HG02973 (cell line): ENCODE data around the gene MGAT1.

Source experiments
- ATAC-seq: cut with Tn5 transposase; IDR thresholded peaks from one replicate; pipeline ENCODE4 v1.9.1; 2021; ENCODE audit warnings: moderate library complexity; ENCODE audit not compliant: unreplicated experiment

MGAT1 gene

DNA sequence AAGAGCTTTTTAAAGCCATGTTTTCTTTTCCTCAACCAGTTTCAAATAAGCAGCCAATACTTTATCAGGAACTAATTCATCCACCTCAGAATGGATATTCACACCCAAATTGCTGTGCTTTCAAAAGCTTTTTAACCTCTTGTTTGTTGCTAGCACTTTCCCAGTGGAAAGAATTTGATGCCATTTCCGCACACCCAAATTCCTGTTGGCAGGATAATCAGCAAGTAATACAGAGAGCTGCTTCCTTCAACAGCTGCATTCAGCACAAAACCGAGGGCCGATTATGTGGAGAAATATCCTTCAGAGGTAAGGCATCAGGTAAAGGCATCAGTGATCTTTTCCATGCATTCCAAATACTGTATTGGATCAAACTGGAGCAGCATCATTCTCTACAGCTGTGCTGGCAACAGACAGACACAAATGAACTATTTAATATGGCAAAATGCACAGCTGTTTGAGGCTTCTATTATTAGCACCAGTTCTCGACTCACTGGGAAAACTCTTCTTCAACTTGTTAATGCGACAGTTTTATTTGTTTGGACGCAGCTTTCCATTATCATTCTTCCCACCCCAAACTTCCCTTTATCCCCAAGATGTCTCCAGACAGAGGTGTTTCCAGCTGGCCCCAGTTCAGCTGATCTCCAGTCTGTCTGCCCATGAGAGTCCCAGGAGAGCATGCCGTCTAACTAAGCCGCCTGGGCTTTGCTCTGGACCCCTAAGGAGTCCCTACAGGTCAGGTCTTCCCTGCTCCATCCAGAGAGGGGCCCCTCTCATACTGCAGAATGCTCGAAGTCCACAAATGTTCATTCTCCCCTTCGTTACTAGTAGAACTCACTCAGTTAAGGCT lies 22.2 kb upstream of the MGAT1 start:
- no peak for ATAC-seq

DNA sequence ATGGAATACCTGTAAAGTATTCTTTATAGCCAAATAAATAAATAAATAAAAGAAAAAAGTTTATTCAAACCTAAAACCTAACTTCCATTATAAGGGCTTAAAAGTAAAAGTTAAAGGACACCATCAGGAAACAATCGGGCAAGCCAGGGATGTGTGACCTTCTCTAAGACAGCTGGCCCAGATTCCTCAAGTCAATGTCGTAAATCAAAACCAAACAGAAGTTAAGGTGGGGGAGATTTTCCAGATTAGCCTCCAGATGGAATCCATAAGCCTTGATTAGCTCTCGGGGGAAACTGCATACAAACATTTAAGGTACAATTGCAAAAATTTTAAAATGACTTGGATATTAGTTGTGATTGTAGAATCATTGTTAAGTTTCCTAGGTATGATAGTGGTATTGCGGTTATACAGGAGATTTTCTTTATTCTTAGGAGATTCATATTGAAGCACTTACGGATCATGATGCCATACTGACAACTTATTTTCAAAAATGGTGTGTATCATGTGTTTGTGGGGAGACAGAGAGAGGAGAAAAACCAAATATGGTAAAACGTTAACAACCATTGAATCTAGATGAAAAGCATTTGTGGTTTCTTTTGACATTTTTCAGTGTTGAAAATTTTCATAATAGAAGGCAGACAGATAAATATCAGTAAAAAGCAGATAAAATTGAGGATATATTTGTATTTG lies 21.5 kb upstream of the MGAT1 start:
- ATAC-seq = no peak

DNA sequence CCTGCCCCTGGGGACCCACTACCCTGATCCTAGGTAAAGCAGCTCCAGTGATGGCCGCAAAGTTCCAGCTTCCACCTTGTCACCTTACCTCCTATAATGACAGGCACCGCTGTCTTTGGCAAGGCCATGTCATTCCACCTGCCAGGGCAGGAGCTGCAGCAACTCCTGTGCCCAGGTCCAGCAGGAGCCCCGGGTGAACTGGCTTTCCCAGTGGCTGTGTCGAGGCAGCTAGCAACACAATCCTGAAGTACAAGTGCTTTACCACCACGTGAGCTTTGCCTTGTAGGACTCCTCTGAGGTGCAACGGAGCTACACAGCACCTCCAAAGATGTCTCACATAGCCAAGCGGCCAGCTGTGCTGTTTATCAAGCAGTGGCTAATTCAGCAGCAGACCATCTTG lies 20.7 kb upstream of the MGAT1 start:
- ATAC-seq = no peak

DNA sequence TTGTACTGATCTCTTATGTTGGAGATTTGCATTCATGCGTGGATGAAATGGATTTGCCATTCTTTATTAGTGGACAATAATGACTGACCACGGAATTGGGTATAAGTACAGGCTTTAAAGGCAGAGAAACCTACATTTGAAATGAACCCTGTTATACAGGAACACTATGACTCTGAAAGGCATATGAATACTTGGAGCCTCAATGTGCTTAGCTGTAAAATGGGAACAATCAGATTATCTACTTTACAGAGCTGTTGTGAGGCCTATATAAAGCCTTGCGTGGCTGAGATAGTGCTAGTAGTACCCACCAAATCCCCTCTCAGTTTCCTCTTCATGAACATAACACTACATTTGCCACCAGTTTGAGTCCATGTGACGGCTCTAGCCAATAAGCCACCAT lies 18.9 kb upstream of the MGAT1 start:
- ATAC-seq = no peak

DNA sequence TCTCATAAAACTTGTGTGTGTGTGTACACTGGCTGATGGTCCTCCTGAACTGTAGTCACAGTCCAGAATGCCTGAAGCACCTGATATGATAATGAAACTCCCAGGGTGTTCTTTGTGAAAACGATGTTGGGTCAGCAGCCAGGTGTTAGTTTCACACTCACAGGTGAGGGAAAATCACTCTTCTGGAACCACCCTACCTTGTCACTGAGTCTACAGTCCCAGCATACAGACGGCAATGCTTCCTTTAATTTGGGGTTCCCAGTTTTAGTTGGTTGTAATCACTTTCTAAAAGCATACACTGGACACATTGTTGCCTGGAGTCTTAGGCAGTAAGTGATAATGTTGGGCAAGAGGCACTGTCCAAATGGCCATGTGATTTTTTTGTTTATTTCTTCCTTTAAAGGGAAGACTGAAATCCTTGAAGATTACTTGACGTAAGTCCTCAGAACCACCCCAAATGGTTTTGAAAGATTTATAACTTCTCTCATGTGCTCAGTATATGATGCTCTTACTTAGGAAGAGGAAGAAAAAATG lies 18.2 kb upstream of the MGAT1 start:
- peak; percentile 67 for ATAC-seq

DNA sequence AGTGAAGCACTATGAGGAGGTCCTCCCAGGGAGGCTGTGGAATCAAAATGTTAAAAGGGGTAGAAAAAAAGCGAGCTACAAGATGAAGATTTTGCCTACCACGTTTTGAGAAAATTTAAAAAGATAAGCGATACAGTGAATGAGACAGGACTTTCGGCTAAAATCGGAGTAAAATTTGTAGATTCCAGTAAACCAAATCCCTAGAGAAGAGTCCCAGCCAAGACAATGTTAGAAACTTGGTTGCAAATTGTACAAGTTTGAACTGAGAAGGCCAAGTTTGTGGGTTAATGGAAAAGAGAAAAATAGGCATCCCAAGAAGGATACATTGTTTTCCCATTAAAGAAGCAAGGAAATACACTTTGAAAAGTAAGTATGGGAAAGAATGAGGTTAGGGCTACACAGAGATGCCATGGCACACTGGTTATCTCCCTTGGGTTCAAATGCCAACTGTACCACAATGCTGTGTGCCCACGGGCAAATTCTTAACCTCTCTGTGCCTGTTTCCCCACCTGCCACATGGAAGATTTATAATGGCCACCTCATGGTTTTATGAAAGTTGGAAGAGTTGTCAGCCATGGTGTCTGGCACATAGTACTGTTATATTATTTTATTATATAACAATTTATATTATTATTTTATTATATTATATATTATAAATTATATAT lies 16.2 kb upstream of the MGAT1 start:
- no peak for ATAC-seq

DNA sequence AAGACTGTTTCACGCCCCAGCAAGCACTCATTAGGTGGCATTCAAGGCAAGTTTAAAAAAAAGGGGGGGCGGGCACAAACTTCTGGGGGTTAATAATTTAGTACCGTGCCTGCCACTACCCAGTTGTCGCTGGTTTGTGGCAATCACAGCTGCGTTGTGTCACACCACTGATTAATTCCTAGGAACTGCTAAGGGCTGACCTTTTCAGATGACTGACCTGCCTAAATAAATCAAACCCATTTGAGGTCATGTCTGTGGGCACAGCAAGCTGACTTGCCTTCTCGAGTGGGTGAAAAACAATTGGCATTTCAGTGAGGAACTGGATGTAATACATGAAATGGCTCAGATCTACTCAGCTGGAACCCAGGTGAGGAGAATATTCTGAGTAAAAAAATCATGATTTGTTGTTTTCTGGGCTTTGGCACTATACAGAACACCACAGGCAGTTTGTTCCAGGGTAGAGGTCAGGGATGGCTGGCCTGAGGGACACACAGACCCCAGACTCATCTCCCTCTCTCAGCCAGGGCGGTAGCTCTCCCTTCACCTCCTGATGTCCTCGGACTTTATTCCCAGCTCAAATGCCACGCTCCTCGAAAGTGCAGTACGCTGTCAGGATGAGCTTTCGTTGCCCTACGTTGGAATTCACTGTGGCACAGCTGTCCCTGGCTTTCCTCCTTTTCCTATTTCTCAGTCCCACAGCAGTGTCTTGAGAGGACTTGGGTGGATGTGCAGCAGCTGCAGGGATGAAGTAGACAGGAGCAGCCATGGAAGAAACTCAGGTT lies 15.5 kb upstream of the MGAT1 start:
- no peak for ATAC-seq

DNA sequence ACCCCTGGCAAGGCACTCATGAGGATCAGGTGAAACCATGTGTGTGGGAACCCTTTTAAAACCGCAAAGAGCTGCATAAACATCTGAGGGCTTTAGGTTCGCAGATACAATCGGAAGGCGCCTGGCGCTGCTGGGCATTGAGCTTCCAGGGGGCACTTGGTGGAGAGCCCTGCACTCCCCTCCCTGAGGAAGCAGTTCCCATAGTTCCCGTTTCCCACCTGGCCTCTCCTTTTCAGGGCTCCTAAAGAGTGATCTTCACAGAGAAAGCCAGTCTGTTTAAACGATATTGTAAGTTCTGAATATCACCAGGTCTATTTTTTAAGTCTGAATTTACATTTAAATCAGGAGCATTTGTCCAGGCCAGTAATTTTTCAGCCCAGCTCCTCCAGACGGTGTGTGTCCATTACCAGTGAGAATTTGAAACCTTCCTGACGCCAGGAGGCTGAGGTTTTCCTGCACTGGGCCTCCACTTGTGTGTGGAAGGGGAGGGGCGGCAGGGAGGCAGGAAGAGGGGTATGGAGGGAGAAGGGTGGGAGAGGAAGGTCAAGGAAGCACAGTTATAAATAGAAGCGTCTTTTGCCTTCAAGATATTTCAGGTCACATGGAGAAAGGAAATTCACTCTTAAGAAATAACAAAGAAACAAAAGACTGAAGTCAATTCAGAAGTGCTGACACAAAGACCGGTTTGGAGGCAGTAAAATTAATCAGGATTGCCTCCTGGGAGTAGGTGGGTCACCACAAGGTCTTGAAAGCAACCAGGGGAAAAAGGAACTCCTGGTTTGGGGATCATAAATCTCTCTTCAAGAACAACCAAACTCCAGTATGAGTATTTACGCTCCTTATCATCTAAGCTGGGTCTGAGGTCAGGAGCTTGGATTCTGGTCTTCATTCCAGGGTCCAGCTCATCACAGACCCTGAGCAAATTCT lies 14.3 kb upstream of the MGAT1 start:
- ATAC-seq = peak; percentile 33

DNA sequence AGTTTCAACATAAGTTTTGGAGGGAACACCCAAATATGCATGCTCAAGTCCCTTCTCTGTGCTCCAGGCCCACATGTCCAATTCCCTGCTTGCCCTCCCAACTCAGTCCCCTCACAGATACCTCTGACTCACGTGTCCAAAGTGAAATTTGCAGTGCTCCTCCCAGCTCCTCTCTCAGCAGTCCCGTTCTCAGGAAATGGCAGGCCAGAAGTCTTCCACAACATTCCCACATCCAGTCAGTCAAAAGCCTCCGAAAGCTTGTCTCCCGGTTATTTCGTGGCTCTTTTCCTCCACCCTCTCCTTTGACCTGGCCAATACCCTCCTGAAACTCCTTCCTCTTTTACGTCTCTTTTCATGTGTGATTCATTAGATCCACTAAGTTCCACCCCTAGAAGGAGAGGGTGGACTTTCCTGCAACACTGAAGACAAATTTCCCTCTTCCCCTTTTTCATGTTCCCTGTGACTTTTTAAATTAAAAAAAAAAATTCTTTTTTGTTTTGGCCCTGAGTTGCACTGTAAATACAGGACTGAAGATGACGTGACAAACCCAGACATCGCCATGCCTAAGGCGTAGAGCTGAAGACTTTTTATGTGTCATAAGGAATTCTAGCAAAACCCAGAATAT lies 12.8 kb upstream of the MGAT1 start:
- no peak for ATAC-seq

DNA sequence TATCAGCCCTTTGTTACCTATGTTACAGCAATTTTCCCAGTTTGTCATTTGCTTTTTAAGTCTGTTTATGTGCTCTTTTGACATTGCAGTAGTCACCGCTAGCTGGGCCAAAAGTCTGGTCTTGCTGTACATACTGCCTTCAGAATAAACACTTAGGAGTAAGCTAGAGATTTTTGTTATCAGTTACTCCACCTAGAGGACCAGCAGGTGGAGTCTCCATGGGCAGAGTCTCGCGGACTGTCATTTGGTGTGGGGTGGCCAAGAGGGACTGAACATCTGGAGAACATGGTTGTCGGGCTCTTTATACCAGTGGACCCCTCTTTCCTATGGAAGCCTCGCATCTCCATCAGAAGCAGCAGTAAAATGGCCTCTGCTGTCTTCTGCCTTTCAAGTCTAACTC lies 10.8 kb upstream of the MGAT1 start:
- ATAC-seq = no peak

DNA sequence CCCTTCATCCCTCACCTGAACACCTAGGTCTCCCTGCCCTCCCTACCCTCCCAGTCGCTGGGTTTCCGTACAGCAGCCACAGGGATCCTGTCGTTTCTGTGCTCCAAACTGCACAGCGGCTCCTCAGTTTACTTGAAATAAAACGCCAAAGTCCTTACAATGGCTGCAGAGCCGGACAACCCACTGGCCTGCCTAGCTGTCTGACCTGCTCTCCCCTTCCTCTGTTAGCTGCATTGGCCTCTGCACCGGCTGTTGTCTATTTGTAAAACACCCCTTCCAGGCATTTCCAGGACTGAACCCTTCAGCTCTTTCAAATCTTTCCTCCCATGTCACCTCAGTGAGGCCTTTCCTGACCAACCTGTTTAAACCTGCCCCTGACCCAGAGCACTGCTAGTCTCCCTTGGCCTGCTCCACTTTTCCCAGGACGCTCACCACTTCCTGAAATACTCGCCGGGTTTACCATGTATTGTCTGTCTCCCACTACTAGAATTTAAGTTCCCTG lies 9.1 kb upstream of the MGAT1 start:
- ATAC-seq = no peak

DNA sequence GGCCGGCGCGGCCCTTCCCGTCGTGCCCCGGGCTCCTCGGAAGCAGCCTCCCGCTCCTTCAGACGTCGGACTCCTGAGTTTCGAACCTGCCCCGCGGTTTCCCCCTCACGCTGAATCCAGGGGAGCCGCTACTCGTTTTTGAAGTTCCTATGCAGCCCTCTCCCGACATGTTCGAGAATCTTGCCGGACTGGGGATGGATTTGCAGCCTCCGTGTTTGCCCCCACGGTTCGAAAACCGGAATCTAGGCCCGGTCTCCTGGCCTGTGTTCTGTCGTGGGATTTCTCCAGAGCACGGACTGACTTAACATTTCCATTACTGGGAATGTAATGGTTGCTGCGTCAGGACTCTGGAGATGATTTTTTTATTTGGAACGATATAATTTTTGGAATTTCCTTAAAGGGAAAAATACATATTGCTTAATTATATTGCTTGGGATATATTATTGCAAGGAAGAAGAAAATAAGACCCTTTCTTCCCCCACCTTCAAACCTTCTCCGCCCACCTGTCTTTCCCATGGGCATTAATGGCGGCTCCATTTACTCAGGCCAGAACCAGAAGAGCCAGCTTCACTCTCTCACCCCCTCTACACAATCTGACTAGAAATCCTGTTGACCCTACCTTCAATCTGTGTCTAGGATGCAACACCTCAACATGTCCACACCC lies 8.5 kb upstream of the MGAT1 start:
- ATAC-seq = no peak

DNA sequence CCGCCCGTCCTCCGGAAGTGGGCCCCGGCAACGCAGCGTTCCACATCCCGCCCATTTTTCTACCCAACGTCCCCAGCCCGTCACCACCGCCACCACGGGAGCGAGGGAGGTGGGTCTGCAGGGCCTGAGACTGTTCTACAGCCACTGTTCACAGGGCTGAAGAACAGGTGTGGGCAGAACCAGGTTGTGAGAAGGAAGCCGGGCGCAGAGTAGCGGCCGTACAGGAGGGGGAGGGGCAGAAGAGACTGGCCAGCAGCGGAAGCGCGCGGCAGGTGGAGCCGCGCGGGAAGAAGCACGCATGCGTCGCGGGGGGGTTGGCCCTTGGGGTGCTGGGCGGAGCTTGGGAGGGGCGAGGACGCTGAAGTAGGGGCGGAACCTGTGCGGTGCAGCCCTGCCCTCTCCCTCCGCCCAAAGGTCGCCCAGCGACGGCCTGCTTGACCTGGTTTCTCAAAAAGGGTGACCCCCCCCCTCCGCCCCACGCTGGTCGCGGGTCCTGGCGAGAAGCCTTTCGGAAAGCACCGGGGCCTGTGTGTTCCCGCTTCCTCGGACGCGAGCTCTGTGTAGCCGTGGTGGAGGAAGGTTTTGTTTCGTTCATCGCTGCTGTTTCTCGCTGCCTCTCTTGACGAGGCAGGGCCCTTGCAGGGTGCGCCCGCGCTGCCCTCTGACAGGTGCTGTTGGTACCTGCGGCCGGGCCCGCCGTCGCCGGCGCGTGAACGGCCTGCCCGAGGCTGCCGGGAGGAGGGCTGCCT lies 7.8 kb upstream of the MGAT1 start:
- peak; percentile 61 for ATAC-seq

DNA sequence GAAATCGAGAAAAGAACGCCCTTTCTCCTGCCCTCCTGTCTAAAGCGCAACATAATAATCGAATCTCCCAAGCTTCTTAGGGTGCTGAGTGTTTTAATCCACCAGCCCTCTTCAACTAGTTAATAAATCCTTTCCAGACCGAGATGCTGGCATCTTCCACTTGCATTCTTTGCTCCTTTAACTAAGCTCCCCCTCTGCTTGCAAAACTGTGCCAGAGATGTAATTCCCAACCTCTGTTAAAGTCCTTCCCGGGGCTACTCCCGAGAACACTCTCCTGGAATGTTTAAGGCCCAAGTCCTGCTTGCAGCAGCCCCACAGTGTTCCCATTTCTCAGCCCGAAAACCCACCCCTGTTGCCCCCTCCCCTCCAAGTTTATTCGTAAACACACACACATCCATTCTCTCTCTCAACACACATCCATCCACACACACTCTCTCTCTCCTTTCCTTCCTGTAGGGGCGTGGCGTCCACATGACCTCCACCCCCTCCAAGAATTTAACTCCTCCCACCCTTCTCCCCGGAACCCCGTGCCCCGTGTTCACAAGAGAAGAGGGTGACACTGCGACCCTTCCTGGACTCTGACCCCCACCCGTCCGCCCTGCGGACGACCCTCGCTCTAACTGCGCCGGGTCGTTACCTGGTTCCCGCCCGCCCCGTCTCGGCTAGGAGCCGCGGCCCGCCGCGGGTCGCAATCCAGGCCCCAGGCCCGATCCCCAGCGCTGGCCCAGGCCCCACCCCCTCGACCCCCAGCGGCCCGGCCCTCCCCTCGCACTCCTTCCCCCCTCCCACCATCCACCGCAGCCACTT lies 7.0 kb upstream of the MGAT1 start:
- ATAC-seq = peak; percentile 62

DNA sequence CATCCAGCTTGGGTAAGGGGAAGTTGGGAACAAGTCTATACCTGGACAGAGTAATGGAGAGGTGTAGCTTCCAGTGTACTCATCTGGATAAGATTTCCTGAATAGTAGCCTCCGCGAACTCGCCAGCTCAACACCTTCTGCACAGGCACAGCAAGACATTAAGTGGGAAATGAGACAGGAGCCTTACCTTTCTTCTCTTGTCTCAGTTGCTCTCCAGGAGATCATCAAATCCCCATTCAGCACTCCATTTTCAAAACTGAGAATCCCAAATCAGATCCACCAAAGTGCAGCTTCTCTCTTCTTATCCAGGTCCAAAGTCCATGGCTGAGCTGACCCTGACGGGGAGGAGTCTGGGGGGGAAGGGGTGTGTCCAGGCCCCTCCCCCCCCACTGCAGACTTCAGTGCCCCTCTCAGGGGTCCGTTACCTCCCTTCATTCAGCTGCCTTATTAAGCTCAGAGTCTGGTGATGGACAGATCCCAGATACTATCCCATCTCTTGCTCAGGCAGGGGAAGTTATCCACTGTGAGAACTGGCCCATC lies 5.9 kb upstream of the MGAT1 start:
- ATAC-seq = no peak

DNA sequence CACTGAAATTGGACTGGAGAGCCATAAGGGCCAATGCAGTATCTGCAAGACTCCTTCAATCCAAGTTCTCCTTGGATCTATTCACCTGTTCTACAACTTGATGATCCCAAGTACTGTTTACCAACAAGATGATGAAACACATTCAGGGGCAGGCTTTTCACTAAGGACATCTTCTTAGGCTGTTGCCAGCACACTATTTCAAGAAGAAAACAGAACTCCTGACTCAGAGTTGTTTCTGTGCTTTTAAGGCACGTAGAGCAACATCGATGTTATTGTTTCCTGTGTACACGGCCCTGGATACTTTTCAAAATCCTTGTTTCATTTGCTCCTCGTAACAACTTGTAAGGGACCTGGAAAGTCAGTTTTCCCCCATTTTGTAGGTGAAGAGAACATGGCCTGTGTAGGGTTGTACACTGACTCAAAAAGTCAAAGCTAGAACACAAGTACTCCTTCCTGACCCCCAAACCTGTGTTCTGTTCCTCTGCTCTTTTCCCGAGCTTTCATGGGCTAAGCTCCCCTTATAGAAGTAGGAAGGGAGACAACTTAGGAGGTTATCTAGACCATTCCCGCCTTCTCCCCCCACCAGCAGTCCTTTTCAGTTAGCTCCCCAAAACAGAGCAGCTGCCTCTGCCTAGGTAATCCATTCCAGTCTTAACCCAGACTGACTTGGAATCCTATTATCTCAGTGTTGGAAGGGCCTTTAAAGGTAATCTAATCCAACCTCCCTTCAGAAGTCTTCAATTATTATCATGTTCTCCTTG lies 5.2 kb upstream of the MGAT1 start:
- no peak for ATAC-seq
